Renal cortex interstitium (tissue), 11 donors: ENCODE data around the gene DLK1. TPM values are rescaled to one million over a fixed set of nuclear protein-coding genes. Genes with fewer than 3 reads are reported as not detected.

Experiments
- DNase-seq, 11 donors: peaks; one replicate each; pipeline ENCODE4 v3.0.0-alpha.2; 2013; ENCODE audit warnings: low read depth in 9 of 11, low spot score in 4 of 11; ENCODE audit errors: extremely low read depth in 1 of 11
- polyA plus RNA-seq, 3 donors: library from polyadenylated mRNA; unstranded; fragments of 120-200 nt; gene quantifications; one replicate each; pipeline ENCODE4 v1.2.1, GENCODE V29; 2013; ENCODE audit not compliant: insufficient read length in 3 of 3

Gene DLK1
- polyA plus RNA-seq, 3 donors = 5.2 to 13.9 (median 9.8) TPM

GRCh38 chr14:100725587-100726387 lies 905 bp upstream of the DLK1 start:
- DNase-seq = no peak

GRCh38 chr14:100727086-100727872 lies 587 bp downstream of the DLK1 start:
- DNase-seq = no peak

GRCh38 chr14:100727873-100728240 lies 1.2 kb downstream of the DLK1 start:
- no peak for DNase-seq

- DNase-seq = no peak
Measured at GRCh38 chr14:100728962-100729361, 2.3 kb downstream of the DLK1 start.

- DNase-seq = no peak
Measured at GRCh38 chr14:100729982-100730381, 3.3 kb downstream of the DLK1 start.

- no peak for DNase-seq
Measured at GRCh38 chr14:100730581-100730980, 3.9 kb downstream of the DLK1 start.

GRCh38 chr14:100731011-100731670 lies 4.4 kb downstream of the DLK1 start:
- DNase-seq = no peak

GRCh38 chr14:100731846-100732765 lies 5.4 kb downstream of the DLK1 start:
- no peak for DNase-seq

GRCh38 chr14:100732766-100733100 lies 6.0 kb downstream of the DLK1 start:
- DNase-seq = no peak

- DNase-seq = no peak
Measured at GRCh38 chr14:100733152-100733850, 6.6 kb downstream of the DLK1 start.

- DNase-seq = no peak
Measured at GRCh38 chr14:100734031-100734990, 7.6 kb downstream of the DLK1 start.

GRCh38 chr14:100735271-100735670 lies 8.6 kb downstream of the DLK1 start:
- no peak for DNase-seq

GRCh38 chr14:100736269-100737180 lies 9.8 kb downstream of the DLK1 start:
- no peak for DNase-seq

GRCh38 chr14:100737526-100737925 lies 10.8 kb downstream of the DLK1 start:
- no peak for DNase-seq

- DNase-seq = no peak
Measured at GRCh38 chr14:100738269-100738691, 11.6 kb downstream of the DLK1 start.

- no peak for DNase-seq
Measured at GRCh38 chr14:100738704-100739131, 12.0 kb downstream of the DLK1 start.
